SKM-1 treated with dmso at 0.1 percent for 144 hours (cell line): ENCODE measurements around the gene MED27.
"Not testable (repeated sequence)": the region's sequence is repeated elsewhere in the genome, so short reads cannot be mapped to it uniquely, and the experiment has no call there.

Experiments used
- DNase-seq: peaks from one replicate; lab custom pipeline; 2025; ENCODE audit not compliant: unreplicated experiment; lab: John Stamatoyannopoulos, UW

The MED27 gene

DNA sequence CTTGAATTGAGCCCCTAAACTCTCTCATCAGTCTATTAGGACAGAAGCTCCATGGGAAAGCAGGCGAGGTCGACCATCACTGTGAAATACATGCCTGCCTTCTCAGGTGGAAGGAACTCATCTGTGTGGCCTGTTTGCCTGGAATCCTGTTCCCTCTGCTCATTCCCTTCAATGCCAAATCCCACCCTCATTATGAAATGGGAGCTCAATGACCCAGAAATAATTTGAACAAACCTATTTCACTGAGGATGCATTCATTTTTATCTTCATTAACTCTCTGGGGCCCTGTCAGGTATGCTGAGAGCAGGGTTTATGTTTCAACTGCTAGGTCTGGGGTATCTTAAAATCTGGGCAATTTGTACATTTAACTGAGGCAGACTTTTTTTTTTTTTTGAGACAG is 142.2 kb downstream of the MED27 start:
- no peak for DNase-seq

DNA sequence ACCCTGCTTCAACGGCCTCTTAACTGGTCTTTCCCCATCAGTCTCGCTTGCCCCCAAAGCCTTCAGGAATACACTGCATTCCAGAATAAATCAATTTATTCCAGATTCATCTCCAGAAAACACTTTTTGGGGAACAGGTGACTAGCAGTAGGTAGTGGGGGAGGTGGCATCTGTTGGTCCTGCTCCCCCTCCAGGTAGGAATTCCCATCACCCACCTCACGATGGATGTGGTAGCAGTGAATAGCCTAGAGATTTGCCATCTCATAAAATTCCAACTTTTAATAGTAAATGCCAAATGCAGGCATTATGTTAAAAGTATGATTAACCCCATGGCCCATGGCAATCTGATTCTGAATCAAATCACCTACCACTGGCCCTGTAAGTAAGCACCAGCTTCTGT is 142.7 kb downstream of the MED27 start:
- DNase-seq, result no peak

DNA sequence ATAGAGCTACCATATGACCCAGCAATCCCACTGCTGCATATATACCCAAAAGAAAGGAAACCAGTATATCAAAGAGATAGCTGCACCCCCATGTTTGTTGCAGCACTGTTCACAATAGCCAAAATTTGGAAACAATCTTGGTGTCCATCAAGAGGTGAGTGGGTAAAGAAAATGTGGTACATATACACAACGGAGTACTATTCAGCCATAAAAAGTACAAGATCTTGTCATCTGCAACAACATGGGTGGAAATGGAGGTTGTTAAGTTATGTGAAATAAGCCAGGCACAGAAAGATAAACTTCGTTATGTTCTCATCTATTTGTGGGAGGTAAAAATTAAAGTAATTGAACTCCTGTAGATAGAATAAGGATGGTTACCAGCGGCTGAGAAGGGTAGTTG is 145.0 kb downstream of the MED27 start:
- no peak for DNase-seq

DNA sequence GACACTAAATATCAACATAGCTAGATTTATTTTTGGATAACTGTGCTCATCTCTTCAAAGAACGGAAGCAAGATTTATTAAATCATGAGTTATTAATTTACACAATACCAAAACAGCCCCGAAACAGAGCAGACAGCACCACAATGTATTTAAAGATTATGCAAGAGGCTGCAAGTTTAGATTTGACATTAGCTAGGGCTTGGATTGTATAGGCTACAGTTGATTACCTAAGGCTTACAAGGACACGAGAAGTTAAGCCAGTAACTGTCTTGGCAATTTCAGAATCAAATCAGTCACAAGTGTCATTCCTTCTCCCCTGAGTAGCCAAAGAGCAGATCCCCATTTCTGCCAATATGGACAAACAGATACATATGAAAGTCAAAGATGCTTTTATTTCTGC is 152.6 kb downstream of the MED27 start:
- no peak for DNase-seq

DNA sequence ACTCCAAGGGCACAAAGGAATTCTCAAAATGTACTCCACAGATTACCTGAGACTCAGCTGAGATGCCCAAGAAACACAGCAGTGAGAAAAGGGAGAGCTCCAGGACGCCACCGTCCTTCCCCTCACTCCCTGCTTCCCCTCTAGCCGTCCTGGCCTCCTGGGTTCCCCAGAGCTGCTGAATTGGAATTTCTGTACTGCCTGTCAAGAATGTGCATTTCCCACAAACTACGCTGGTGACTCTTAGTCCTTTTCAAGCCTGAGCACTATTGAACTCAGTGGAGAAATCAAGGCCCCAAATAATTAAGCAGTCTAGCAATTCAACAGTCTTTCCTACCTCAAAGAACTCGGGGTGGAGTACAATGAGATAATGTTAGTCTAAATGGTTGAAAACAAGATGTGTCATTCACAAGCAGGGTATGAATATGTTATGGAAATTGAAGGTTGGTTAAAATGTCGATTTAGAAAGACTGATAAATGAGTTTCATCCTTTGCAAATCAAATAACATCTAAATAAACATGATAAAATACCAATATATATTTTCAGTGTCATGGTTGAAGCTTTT is 153.2 kb downstream of the MED27 start:
- no peak for DNase-seq

DNA sequence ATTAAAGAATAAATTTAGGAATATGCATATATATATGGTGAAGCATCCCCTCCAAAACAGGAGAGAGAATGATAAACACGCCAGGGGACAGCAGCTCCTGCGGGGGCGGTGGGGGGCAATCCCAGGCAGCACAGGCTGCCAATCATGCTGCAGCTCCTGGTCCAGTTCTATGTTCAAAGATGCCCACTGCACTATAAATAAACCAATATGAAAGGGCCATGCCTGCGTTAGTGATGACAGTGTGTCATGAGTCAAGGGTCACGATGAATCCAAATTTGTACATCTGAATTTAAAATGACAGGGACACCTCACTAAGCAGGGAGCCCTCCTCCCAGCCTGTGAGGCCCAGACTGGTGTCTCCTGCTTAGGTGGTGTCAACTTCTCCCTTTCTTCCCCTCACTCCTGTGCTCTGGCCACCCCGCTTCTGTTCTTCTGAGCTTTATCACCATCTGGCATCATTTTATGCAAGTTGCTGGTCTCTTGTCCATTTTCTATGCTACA is 153.9 kb downstream of the MED27 start:
- no peak for DNase-seq

DNA sequence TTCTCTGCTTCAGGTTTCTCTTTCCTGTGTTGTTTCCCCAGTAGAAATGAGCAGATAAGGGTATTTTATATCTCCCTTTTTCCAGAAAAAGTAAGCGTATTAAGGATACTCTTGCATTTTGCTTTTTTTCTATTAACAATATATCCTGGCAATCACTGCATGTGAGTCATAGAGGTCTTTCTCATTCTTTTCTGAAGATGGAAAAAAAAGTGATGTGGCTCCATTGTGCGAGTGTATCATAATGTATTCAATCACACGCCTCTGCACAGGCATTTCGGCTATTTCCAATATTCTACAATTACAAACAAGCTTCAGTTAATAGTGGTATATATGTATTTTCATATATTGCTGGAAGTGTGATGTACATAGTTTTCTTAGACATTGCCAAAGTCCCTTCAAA is 155.9 kb downstream of the MED27 start:
- no peak for DNase-seq

DNA sequence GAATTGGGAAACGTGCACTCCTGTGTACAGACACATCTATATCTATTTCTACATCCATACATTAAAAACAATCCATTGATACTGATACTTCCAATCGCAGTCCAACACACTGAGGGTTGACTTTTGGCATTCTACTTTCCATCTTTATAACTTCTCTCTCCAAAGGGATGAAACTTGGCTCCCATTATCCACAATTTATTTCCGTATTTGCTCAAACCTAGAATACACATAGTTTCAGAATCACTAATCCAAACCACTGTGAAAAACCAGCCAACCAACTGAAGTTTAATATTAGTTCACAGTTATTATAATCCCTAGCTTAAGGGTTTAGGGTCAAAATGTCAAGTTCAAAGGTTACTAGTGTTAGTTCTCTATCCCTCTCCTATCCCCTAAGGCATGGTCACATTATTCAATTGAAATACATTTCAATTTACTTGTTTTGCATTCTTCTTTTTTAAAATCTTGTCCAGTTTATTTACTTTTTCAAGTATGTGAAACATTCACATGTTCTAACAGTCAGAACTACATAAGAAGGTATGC is 156.5 kb downstream of the MED27 start:
- no peak for DNase-seq

DNA sequence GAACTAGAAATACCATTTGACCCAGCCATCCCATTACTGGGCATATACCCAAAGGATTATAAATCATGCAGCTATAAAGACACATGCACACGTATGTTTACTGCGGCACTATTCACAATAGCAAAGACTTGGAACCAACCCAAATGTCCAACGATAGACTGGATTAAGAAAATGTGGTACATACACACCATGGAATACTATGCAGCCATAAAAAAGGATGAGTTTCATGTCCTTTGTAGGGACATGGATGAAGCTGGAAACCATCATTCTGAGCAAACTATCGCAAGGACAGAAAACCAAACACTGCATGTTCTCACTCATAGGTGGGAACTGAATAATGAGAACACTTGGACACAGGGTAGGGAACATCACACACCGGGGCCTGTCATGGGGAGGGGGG is 158.0 kb downstream of the MED27 start:
- DNase-seq, result not testable (repeated sequence)

DNA sequence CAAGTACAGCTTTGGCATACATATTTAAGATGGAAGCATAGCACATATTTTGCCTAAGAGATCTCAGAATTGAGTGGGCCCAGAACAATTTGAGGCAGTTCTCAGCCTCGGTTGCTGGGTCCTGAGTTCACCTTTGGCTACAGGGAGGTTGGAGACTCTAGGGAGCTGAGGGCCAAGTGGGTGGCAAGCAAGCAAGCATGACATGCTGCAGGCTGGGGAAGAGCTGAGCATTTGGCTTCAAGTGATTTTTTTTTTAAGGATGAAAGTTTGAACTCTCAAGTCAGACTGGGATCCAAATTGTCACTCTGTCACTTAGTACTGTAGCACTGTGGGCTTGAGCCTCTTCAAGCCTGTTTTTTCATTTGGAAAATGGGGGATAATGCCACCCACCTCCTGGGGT is 160.5 kb downstream of the MED27 start:
- DNase-seq, result no peak

DNA sequence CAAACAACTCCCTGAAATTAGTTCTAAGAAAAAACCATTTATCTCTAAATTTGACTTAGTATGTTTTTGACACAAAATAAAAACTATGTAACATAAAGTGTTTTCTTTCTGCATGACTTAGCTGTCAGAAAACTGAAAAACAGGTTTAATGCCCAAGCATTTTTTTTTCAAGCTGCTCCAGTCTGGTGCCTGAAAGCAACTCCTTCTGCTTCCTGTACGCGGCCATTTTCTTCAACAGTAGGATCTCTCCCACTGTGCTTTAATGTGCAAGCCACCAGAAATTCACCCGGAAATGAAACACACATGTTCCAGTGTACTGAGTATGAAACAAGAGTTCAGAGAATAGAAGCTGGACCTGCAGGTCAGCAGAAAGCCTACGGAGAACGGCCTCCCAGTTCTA is 161.2 kb downstream of the MED27 start:
- DNase-seq, result no peak

DNA sequence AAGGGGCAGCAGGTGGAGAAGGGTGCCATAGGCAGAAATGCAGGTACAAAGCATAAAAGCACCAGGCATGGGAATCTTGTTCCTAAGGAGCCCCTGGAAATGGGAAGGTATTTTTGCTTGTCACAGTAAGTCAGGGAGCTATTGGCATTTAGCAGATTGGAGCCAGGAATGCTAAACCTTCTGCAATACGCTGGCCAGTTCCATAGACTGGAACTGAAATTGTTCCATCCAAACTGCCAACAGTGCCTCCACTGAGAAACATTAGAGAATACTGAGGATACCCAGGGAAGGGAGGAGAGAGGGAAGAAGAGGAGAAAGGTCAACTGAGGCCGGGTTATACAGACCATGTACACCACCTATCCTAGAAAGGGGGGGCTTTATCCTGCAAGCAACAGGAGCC is 162.7 kb downstream of the MED27 start:
- no peak for DNase-seq

DNA sequence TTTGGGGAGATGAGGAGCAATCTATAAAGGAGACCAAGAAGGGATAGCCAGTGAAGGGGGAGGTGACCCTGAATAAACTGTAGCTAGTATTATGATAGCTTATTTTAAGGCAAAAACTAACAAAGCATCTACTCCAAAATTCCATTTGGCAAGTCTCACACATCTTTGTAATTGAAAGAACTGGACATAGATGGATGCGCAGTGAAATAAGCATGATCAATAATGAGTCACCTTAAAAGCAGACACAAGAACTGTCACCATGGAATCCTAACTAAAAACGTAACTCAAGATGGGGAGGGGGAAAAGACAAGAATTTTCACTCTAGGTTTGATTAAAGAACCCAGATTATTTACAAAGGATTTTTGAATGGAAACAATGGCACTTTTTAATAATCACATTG is 164.5 kb downstream of the MED27 start:
- no peak for DNase-seq

DNA sequence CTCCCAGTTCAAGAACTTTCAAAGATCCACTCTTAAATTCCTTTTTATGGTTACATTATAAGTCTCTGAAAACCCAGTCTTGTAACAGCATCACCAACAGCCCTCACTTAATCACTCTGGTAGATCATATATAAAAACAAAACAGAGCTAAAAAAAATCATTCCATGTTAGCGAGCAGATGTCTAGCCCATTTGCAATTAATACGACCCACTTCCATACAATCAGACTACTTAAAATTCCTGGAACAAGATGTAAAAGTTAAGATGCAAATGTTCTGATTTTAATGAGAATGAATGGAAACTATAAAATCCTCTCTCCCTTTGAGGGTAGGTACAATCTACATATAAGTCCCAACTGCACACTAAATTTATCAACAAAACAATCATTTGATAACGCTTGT is 167.0 kb downstream of the MED27 start:
- DNase-seq, result no peak

DNA sequence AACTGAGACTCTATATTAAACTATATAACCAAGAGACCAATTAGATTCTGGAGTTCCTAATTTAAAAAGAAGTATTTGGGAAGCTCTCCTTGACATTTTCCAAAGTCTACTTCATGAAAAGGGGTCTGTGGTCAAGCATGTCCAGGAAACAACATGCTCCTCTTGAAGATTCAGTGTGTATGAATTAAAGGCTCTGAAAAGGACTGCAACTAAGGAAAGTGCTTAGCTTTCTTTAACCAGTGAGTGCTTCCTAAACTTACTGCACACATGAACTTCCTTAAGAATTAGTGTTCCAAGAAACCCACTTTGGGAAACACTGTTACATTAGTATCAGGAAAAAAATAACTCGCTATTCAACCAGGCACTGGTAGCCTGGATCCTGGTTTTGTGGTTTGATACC is 167.6 kb downstream of the MED27 start:
- DNase-seq, result no peak

DNA sequence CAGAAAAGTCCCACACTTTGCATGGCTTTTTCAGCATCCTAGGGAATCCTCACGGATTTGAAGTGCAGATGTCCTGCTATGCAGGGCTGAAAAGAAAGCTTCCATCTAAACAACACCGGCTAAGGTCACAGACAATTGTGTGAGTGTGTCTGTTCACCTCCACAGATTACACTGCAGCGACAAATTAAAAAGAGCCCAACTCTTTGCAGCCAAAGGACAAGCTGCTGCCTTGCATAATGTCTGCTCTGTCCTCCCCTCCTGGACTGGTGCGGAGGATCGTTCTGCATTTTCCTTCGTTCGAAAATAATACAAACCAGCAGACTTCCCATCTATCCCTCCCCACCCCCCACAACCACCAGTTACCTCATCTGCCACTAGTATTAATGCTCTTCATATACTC is 169.1 kb downstream of the MED27 start:
- no peak for DNase-seq

DNA sequence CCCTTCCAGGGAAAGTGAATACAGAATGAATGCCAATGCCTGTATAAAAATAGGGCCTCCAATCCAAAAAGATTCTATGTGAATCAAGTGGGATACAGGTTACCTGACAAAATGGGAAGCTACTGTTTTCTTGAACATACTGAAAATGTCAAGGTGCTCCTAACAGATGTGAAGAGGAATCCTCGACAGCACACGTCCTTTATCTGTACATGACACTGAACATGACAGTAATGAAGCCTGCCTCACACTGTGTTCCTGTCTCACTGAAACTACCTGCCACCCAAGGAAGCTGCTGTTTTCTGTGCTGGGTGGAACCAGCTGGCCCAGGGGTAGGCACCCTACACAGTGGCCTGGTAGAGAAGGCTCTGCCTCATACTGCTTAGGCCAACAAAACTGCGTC is 174.5 kb downstream of the MED27 start:
- no peak for DNase-seq

DNA sequence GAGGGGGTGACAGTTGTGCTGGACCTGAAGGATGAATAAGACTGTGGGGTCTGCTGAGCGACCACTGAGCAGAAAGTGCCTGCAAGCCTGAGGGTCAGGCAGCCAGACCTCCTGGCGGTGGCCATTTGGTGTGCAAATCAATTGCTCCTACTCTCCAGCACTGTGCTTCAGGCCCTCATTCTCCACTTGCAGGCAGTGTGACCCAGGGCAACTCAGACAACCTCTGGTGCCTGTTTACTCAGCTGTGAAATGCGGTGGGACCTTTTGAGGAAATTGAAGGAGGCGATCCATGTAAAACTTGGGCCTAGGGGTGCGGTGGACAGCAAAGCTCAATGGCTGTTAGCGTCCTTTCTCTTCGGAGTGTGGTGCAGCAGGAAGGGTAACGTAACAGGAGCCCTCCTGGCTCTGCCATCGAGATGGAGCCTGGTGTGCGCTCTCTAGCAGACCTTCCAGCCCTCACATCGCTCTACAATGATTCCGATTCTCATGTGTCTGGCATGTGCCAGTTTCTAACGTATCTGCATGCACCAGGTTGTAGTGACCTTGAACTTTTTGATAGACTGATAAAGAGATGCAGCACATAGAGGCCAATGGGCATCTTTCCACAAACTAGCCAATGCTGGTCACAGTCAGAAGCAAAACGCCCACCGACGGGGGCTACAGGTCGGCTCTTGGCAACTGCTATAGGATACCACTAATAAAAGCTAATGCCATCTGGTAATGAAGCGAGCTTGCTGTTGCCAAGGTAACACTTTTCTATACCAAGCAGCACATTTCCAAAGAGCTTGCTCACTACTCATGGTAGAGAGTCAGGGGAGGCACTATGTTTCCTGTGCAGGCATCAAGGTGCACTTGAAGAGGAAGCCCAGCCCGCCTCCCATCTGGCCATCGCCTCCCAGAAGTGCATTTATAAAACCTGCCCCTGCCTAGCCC is 180.1 kb downstream of the MED27 start:
- DNase-seq, result no peak

DNA sequence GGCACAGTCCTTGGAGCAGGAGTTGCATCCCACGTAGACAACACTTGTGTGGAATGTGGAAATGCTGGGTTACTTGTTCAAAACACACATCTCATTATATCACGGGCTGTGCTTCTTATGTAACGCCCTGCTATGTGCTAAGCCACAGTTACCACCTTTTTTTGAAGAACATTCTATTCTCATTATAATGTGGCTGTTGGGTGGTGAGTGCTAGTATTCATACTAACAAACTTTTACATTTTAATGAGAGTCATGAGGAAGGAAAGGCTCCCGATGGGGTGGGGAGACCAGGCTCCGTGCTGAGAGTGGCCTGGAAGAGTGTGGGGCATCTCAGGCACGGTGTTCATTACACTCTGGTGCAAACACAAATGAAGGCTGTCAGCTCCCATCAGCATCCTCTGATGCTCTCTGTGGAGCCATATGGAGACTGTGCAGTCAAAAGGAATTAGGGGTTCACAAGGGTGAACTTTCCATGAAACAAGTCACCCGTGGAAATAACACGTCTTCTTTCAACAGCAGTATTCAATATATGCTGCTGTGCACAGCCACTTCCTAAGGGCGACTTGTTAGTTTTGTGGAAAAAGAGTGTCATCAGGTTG is 186.7 kb downstream of the MED27 start:
- no peak for DNase-seq

DNA sequence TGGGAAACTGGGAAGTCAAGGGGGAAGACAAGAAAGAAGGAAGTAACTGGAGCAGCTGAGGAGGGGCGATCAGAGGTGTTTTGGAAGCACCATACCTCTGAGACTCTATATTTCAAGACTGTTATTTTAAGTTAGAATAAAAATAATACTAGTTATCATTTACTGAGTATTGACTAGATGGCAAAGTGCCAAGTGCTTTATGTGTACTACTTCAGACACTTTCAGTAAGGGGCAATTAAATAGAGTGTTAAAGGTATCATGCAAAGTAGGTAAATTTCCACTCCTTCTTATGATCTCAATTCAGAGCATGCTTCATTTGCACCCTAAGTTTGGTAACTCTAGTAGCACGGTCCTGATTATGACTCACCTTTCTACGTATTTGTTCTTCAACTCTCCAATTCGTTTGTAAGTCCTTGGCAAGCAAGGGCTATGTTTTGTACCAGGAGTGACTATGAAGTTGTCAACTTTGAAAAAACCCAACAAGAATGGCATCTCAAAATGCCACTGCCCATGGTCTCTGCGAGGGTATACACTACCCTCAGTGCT is 187.4 kb downstream of the MED27 start:
- no peak for DNase-seq

DNA sequence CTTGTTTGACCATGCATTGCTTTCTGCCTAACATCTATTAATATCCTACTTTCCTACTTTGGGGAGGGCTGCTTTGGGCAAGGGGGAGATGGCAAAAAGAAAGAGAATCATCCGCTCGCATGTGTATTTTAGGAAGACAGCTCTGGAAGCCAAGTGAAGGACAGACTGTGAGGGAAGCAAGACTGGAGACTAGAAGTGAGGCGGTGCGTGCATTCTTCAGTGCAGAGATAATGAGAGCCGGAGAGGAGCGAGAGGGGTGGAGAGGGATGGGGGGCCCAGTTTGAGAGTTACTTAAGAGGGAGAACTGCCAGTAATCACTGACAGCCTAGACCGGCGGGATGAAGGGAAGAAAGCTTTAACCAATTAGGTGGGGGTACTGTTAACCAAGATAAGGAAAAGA is 188.1 kb downstream of the MED27 start:
- DNase-seq, result no peak
